Measurements from ENCODE around the gene PRKCB. TPM values are rescaled to one million over a fixed set of nuclear protein-coding genes. Genes with fewer than 3 reads are reported as not detected.

The PRKCB gene
- total RNA-seq, 1 donor from 2014 or later = 59.0 TPM

- DNase-seq = peak; percentile 66
Observed at GRCh38 chr16:24255456-24256371, 419.9 kb downstream of the PRKCB start, which contains the start of gene CACNG3. TSS of gene CACNG3 (plus strand) at chr16:24256335. CDS start at chr16:24256755, 420 bp downstream.

DNA sequence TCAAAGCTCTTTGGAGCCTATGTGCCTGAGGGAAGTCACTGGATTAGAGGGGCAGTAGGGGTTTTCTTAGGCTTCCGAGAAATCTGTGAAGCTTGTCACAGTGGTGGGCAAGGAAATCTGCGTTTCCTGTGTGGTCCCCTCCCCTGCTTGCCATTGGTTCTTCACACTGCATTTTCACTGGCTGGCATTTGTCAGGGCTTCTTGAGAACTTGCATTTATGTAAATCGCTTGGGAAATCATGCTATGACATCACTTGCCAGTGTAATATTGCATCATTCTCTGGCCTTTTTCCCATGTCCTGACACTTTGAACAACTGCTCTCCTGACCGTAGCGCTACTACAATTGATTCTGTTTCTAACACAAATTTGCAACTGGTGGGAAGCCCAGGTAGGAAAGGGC is 422.2 kb downstream of the PRKCB start:
- peak; percentile 21 for DNase-seq

DNA sequence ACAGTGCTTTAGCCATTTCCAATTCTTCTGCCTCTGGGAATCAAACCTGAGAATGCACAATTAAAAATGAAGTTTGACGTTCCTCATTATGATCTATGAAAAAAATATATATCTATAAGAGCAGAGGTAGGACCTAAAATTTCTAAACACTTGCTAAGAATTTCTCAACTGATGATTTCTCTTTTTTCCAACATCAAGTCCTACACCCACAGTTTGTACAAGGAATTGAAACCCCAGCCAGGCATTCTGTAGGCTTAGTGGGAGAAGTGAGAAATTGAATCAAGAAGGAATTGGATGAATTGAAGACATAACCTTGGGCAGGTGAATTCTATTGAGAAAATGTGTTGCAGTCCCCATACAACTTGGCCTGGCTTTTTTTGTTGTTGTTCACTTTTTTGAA is 423.0 kb downstream of the PRKCB start:
- no peak for DNase-seq

DNA sequence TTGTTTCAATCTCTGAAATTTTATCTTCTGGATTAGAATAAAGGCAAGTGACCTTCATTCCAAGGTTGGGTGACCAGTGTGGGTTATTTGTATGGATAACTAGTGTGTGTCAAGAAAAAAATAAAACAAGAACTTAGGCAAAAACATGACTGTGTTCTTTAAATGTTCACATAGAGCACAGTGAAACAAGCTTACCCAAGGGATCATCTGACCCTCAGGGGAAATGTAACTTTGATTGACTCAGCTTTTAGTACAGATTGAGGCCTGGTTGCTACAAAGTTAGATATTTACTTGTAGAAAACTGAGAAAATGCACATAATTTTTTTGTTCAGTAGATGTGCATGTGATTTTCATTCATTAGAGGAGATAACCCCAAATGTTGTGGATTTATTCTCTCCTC is 427.0 kb downstream of the PRKCB start:
- no peak for DNase-seq

Small RNA genes within 50 kb of the gene (small RNA-seq; reads per million reads assigned to genes)
- not detected for gene MIR1273H

Other genes starting within 250 kb of the PRKCB start
- gene NDUFAB1, start 239.7 kb upstream of the PRKCB start, total RNA-seq = 112 TPM
- gene PALB2, start 194.7 kb upstream of the PRKCB start, total RNA-seq = 12.0 TPM
- 73.6 TPM for gene DCTN5, start 194.5 kb upstream of the PRKCB start, total RNA-seq
- 1.1 TPM for gene PLK1, start 157.1 kb upstream of the PRKCB start, total RNA-seq
- not detected for gene ERN2, start 122.8 kb upstream of the PRKCB start, total RNA-seq
- gene CHP2, start 81.0 kb upstream of the PRKCB start, total RNA-seq = 0.62 TPM